ENCODE measurements around the gene UBE2L3. TPM values are rescaled to one million over a fixed set of nuclear protein-coding genes. Genes with fewer than 3 reads are reported as not detected.
A peak's percentile ranks its signal among the peaks of the same experiment; 100 is the strongest.

UBE2L3 gene
- total and polyA plus RNA-seq, 10 of the 15 experiments (the other 5 are each of a cell fraction or from before 2014, with no cell fraction given) = 55.7 to 168 (median 113) TPM

DNA sequence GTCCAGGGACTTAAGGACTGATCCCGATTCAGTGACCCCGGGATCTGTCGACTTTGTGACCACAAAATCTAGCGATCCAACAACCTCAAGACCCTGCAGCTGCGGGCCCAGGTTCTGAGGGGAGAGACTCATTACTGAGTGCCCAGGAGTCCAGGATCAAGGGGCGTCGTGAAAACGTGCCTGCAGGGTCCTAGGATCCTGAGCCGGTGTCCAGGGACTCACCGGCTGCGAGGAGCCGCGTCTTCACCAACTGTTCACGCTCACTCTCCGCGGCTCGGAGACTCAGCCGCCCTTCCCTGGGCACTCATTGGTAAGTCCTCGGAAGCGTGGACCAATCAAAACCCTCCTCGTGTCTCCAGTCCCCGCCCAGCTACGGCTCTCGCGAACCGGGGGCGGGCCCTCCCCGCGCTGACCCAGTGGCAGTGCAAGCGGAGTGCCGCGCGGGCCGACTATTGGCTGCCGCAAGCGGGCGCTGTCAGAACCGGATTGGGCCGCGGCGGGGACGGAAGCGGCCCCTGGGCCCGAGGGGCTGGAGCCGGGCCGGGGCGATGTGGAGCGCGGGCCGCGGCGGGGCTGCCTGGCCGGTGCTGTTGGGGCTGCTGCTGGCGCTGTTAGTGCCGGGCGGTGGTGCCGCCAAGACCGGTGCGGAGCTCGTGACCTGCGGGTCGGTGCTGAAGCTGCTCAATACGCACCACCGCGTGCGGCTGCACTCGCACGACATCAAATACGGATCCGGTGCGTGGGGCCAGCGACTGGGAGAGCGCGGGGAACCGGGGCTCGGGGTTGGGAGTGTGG is 74.5 kb downstream of the UBE2L3 start, which contains the start of gene SDF2L1 (continued):
- TF ChIP-seq SMC3 (IDR thresholded peaks at IDR 0.05; ENCODE audit: borderline replicate concordance, low read length) (0 out of 2 replicates have a peak, but pooled peaks have one; percentile 2), BACH1 (IDR thresholded peaks at IDR 0.05; ENCODE audit: borderline replicate concordance) (peak; percentile 73; the same call in 1 of the 2 replicates), MTA3 (IDR thresholded peaks at IDR 0.05; ENCODE audit: borderline replicate concordance, low read length) (no peak), BMI1 (IDR thresholded peaks at IDR 0.05; ENCODE audit: borderline replicate concordance) (no peak), CBX3 (IDR thresholded peaks at IDR 0.05; ENCODE audit: borderline replicate concordance, low read depth) (no peak), MXI1 (IDR thresholded peaks at IDR 0.05; ENCODE audit: low read depth, low read length) (peak; percentile 14; the same call in 1 of the 2 replicates), TAF1 (IDR thresholded peaks at IDR 0.05; ENCODE audit: borderline replicate concordance, low read depth, low read length) (no peak), IKZF2 (IDR thresholded peaks at IDR 0.05) (no peak), FOXM1 (IDR thresholded peaks at IDR 0.05; ENCODE audit: low read depth, low read length) (no peak), SMAD5 (IDR thresholded peaks at IDR 0.05; ENCODE audit: low read depth) (no peak), POLR2AphosphoS2 (IDR thresholded peaks at IDR 0.05; ENCODE audit: low read depth, low read length) (no peak)
